ACC112 (cell line): ENCODE results near the gene DOCK2.

Source experiments
- H2AFZ ChIP-seq: fragments of 200-600 bp; sonication (generic); one replicate; pipeline ENCODE4 v1.6.0; 2017; ENCODE audit warnings: antibody characterized with exemption, low read length; ENCODE audit not compliant: unreplicated experiment
- H3K27ac ChIP-seq: fragments of 200-600 bp; sonication (generic); 2 replicates; pipeline ENCODE4 v1.5.1; 2014; ENCODE audit warnings: low read depth, mild to moderate bottlenecking, antibody characterized with exemption, low read length, moderate library complexity
- H3K27me3 ChIP-seq: fragments of 200-600 bp; sonication (generic); 2 replicates; pipeline ENCODE4 v1.6.1; 2014; ENCODE audit warnings: mild to moderate bottlenecking, antibody characterized with exemption, low read length, moderate library complexity, mixed read lengths; ENCODE audit not compliant: insufficient read depth
- H3K36me3 ChIP-seq: fragments of 200-600 bp; sonication (generic); 2 replicates; pipeline ENCODE4 v1.6.1; 2016; ENCODE audit warnings: mild to moderate bottlenecking, antibody characterized with exemption, low read length, moderate library complexity, mixed read lengths; ENCODE audit not compliant: insufficient read depth
- H3K4me1 ChIP-seq: fragments of 200-600 bp; sonication (generic); one replicate; pipeline ENCODE4 v1.6.1; 2016; ENCODE audit warnings: low read length, mixed read lengths; ENCODE audit not compliant: insufficient read depth, unreplicated experiment, control insufficient read depth
- H3K4me3 ChIP-seq: fragments of 200-600 bp; sonication (generic); 2 replicates; pipeline ENCODE4 v1.5.1; 2014; ENCODE audit warnings: mild to moderate bottlenecking, low read depth, low read length
- H3K79me2 ChIP-seq: fragments of 200-600 bp; sonication (generic); one replicate; pipeline ENCODE4 v1.6.0; 2016; ENCODE audit warnings: low read length; ENCODE audit not compliant: control insufficient read depth, unreplicated experiment, insufficient read depth

Gene DOCK2

GRCh38 chr5:170028124-170028523 lies 391.0 kb downstream of the DOCK2 start:
- Histone ChIP-seq H2AFZ (no peak overlapping the region), H3K36me3 (no peaks in the 10 kb centered on the region), H3K79me2 (no peaks in the 10 kb centered on the region), H3K4me3 (no peak overlapping the region), H3K27me3 (peaks cover 10% of the 10 kb centered on the region; the same call in 1 of the 2 replicates), H3K27ac (no peak overlapping the region), H3K4me1 (no peaks in the 10 kb centered on the region)

- Histone ChIP-seq H3K4me1 (no peaks in the 10 kb centered on the region), H3K27me3 (no peaks in the 10 kb centered on the region), H3K27ac (no peak overlapping the region), H3K79me2 (no peaks in the 10 kb centered on the region), H2AFZ (no peak overlapping the region), H3K36me3 (no peaks in the 10 kb centered on the region), H3K4me3 (no peak overlapping the region)
These were observed 397.2 kb downstream of the DOCK2 start for GRCh38 chr5:170034231-170034630.

- Histone ChIP-seq H3K36me3 (no peaks in the 10 kb centered on the region), H3K27me3 (no peaks in the 10 kb centered on the region), H3K27ac (no peak overlapping the region), H3K4me3 (no peak overlapping the region), H2AFZ (no peak overlapping the region), H3K4me1 (no peaks in the 10 kb centered on the region), H3K79me2 (no peaks in the 10 kb centered on the region)
These were observed 401.2 kb downstream of the DOCK2 start for GRCh38 chr5:170038241-170038640.

- Histone ChIP-seq H3K79me2 (no peaks in the 10 kb centered on the region), H3K4me3 (no peak overlapping the region), H3K27me3 (no peaks in the 10 kb centered on the region), H3K36me3 (no peaks in the 10 kb centered on the region), H3K4me1 (no peaks in the 10 kb centered on the region), H3K27ac (no peak overlapping the region), H2AFZ (no peak overlapping the region)
These were observed 402.8 kb downstream of the DOCK2 start for GRCh38 chr5:170039830-170040229.

- Histone ChIP-seq H3K79me2 (no peaks in the 10 kb centered on the region), H3K27ac (no peak overlapping the region), H3K4me3 (no peak overlapping the region), H3K27me3 (no peaks in the 10 kb centered on the region), H3K4me1 (no peaks in the 10 kb centered on the region), H3K36me3 (no peaks in the 10 kb centered on the region), H2AFZ (no peak overlapping the region)
These were observed 409.2 kb downstream of the DOCK2 start for GRCh38 chr5:170046241-170046640.

- no peaks in the 10 kb centered on the region for H3K36me3 ChIP-seq
- H3K27ac ChIP-seq, result no peak overlapping the region
- H3K4me1 ChIP-seq, result no peaks in the 10 kb centered on the region
These were observed 412.6 kb downstream of the DOCK2 start for GRCh38 chr5:170049713-170050112.

GRCh38 chr5:170053896-170054295 lies 416.8 kb downstream of the DOCK2 start:
- Histone ChIP-seq H3K79me2 (no peaks in the 10 kb centered on the region), H3K27me3 (no peaks in the 10 kb centered on the region), H3K36me3 (no peaks in the 10 kb centered on the region), H3K4me1 (no peaks in the 10 kb centered on the region), H3K4me3 (no peak overlapping the region), H2AFZ (no peak overlapping the region), H3K27ac (no peak overlapping the region)

More at GRCh38 chr5:170049713-170050112, 412.6 kb downstream of the DOCK2 start:
- no peak overlapping the region for H2AFZ ChIP-seq
- H3K79me2 ChIP-seq, result no peaks in the 10 kb centered on the region
- H3K4me3 ChIP-seq, result no peak overlapping the region
- H3K27me3 ChIP-seq, result no peaks in the 10 kb centered on the region

- H3K4me3 ChIP-seq, result no peak overlapping the region
- no peaks in the 10 kb centered on the region for H3K27me3 ChIP-seq
- H3K79me2 ChIP-seq, result no peaks in the 10 kb centered on the region
- H3K4me1 ChIP-seq, result no peaks in the 10 kb centered on the region
- H3K27ac ChIP-seq, result no peak overlapping the region
- H3K36me3 ChIP-seq, result no peaks in the 10 kb centered on the region
- no peak overlapping the region for H2AFZ ChIP-seq
These were observed 418.5 kb downstream of the DOCK2 start for GRCh38 chr5:170055606-170056005.

- Histone ChIP-seq H2AFZ (no peak overlapping the region), H3K27me3 (no peaks in the 10 kb centered on the region), H3K36me3 (no peaks in the 10 kb centered on the region)
These were observed 419.6 kb downstream of the DOCK2 start for GRCh38 chr5:170056561-170057267.

GRCh38 chr5:170057311-170057710 lies 420.2 kb downstream of the DOCK2 start:
- Histone ChIP-seq H2AFZ (no peak overlapping the region), H3K36me3 (no peaks in the 10 kb centered on the region), H3K79me2 (no peaks in the 10 kb centered on the region), H3K4me3 (no peak overlapping the region), H3K27ac (no peak overlapping the region), H3K4me1 (no peaks in the 10 kb centered on the region), H3K27me3 (no peaks in the 10 kb centered on the region)

More at GRCh38 chr5:170056561-170057267, 419.6 kb downstream of the DOCK2 start:
- no peak overlapping the region for H3K27ac ChIP-seq
- H3K79me2 ChIP-seq, result no peaks in the 10 kb centered on the region
- no peaks in the 10 kb centered on the region for H3K4me1 ChIP-seq
- no peak overlapping the region for H3K4me3 ChIP-seq

GRCh38 chr5:170059221-170059620 lies 422.1 kb downstream of the DOCK2 start:
- Histone ChIP-seq H3K4me3 (no peak overlapping the region), H3K27me3 (no peaks in the 10 kb centered on the region), H2AFZ (no peak overlapping the region), H3K79me2 (no peaks in the 10 kb centered on the region), H3K27ac (no peak overlapping the region), H3K36me3 (no peaks in the 10 kb centered on the region), H3K4me1 (no peaks in the 10 kb centered on the region)
